KG1 (cell line): ENCODE data around the gene LCE3B.

ENCODE experiments used
- DNase-seq: peaks from one replicate; lab custom pipeline; 2025; lab: John Stamatoyannopoulos, UW

Gene LCE3B

DNA sequence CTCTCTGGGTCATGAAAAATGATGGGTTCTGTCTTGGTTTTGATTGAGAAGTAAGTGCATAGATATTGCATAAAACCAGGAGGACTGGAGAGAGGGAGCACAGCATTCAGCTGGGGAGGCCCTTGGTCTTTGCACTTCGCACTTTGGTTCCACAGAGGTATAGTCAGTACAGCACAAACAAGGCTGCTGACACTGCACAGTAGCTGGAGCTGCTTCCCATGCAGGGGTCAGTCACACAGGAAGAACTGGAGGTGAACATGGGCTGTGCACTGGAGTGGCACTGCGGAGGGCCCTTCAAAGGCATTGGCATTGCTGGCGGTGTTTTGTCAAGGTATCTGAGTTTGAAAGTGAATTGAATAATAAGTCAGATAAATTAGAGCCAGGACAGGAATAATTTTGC is 45.0 kb downstream of the LCE3B start:
- DNase-seq = no peak

GRCh38 chr1:152663098-152663497 is 49.5 kb downstream of the LCE3B start, which contains the start of gene LCE2D:
Gene LCE2D (plus strand): TSS chr1:152663380. CDS start chr1:152664106, 726 bp downstream.
- DNase-seq = no peak
